HCT116 (cell line): ENCODE data around the gene CLEC16A. TPM values are rescaled to one million over a fixed set of nuclear protein-coding genes. Genes with fewer than 3 reads are reported as not detected.

Source experiments
- ATAC-seq: fragments of 200-7000 bp; cut with Tn5 transposase; 2 replicates; pipeline ENCODE4 v1.9.1; 2020; ENCODE audit warnings: mild to moderate bottlenecking, moderate library complexity
- BruUV-seq: library from RNA; stranded (reverse); fragments of 400-500 nt; replicated peaks from 2 replicates; lab custom pipeline; 2021; lab: Mats Ljungman, UMichigan
- CTCF ChIA-PET: fragments of 300-600 bp; sonication (Branson Sonifier 250); formaldehyde crosslinking; loops from one replicate; lab custom pipeline; 2021; ENCODE audit warnings: antibody characterized with exemption; lab: Charles Lee
- POLR2A ChIA-PET: fragments of 300-600, 350-600 bp; sonication (Branson Sonifier 250); formaldehyde crosslinking; loops from one replicate; lab custom pipeline; 2021; ENCODE audit warnings: antibody characterized with exemption; lab: Charles Lee
- RAD21 ChIA-PET, 2 experiments: fragments of 300-600 bp; sonication (Branson Sonifier 250); formaldehyde crosslinking; loops; one replicate each; lab custom pipeline; 2023; ENCODE audit warnings: low total read pairs in 2 of 2; ENCODE audit not compliant: uncharacterized antibody in 2 of 2, unreplicated experiment in 2 of 2, low non-redundant PET in 1 of 2; lab: Charles Lee
- DNase-seq: peaks from one replicate; pipeline ENCODE4 v3.0.0-alpha.2; 2010; ENCODE audit warnings: low read depth, low spot score
- H2AFZ ChIP-seq: fragments of 200-600 bp; shearing (Covaris generic), sonication (generic); 2 replicates; pipeline ENCODE4 v1.6.1; 2017; ENCODE audit warnings: low read depth, mixed run types, mixed read lengths, antibody characterized with exemption, low read length; ENCODE audit not compliant: poor library complexity, severe bottlenecking
- H3K27ac ChIP-seq: 2 replicates; pipeline ENCODE4 v1.5.1; 2012; ENCODE audit warnings: low read depth, low read length
- H3K27me3 ChIP-seq: fragments of 200-600 bp; sonication (generic); 2 replicates; pipeline ENCODE4 v1.6.1; 2016; ENCODE audit warnings: mixed run types, low read length, mixed read lengths; ENCODE audit not compliant: insufficient read depth
- H3K36me3 ChIP-seq, 2 experiments: fragments of 200-500 bp in 1 of 2; fragments of 200-600 bp in 1 of 2; sonication (Bioruptor generic) in 1 of 2; sonication (generic) in 1 of 2; 2 replicates each; pipeline versions ENCODE4 v1.5.1 to v1.6.1; 2014 to 2016; ENCODE audit warnings: low read length in 2 of 2, inconsistent platforms in 1 of 2, mixed read lengths in 1 of 2, mixed run types in 1 of 2; ENCODE audit not compliant: insufficient read depth in 2 of 2, control insufficient read depth in 1 of 2
- H3K4me1 ChIP-seq, 2 experiments: fragments of 200-600 bp in 1 of 2; sonication (generic) in 1 of 2; 2 replicates each; pipeline versions ENCODE4 v1.5.1 to v1.6.1; 2012 to 2017; ENCODE audit warnings: low read length in 2 of 2, inconsistent platforms in 1 of 2, mild to moderate bottlenecking in 1 of 2, mixed read lengths in 1 of 2, mixed run types in 1 of 2, moderate library complexity in 1 of 2; ENCODE audit not compliant: insufficient read depth in 2 of 2, control insufficient read depth in 1 of 2
- H3K4me2 ChIP-seq: fragments of 200-600 bp; sonication (generic); 2 replicates; pipeline ENCODE4 v1.6.1; 2017; ENCODE audit warnings: mixed run types, low read length, mixed read lengths
- H3K4me3 ChIP-seq, 2 experiments: fragments of 200-600 bp in 1 of 2; sonication (generic) in 1 of 2; replicated peaks in 1 of 2; 2 replicates each; pipeline ENCODE4 v1.5.1; 2011 to 2016; ENCODE audit warnings: low read length in 2 of 2, control low read depth in 1 of 2, low read depth in 1 of 2, mild to moderate bottlenecking in 1 of 2, mixed read lengths in 1 of 2, mixed run types in 1 of 2
- H3K79me2 ChIP-seq: fragments of 200-600 bp; sonication (generic); 2 replicates; pipeline ENCODE4 v1.6.1; 2017; ENCODE audit warnings: mild to moderate bottlenecking, mixed run types, low read length, moderate library complexity, mixed read lengths; ENCODE audit not compliant: insufficient read depth
- H3K9ac ChIP-seq: fragments of 200-600 bp; sonication (generic); 2 replicates; pipeline ENCODE4 v1.6.1; 2016; ENCODE audit warnings: low read length, mixed read lengths
- H3K9me2 ChIP-seq: fragments of 200-600 bp; sonication (generic), shearing (Covaris generic); 2 replicates; pipeline ENCODE4 v1.6.1; 2017; ENCODE audit warnings: mixed run types, mild to moderate bottlenecking, moderate library complexity; ENCODE audit not compliant: insufficient read depth
- H3K9me3 ChIP-seq, 2 experiments: fragments of 200-500 bp in 1 of 2; fragments of 200-600 bp in 1 of 2; sonication (Bioruptor generic) in 1 of 2; sonication (generic) in 1 of 2; 2 replicates each; pipeline ENCODE4 v1.6.1; 2014 to 2017; ENCODE audit warnings: low read length in 2 of 2, mixed read lengths in 2 of 2, inconsistent platforms in 1 of 2, low read depth in 1 of 2, mild to moderate bottlenecking in 1 of 2, mixed run types in 1 of 2, moderate library complexity in 1 of 2; ENCODE audit not compliant: control insufficient read depth in 1 of 2, insufficient read depth in 1 of 2
- H4K20me1 ChIP-seq: fragments of 200-600 bp; sonication (generic), shearing (Covaris generic); 2 replicates; pipeline ENCODE4 v1.6.1; 2017; ENCODE audit warnings: mixed run types, mild to moderate bottlenecking, moderate library complexity; ENCODE audit not compliant: insufficient read depth
- EGR1 ChIP-seq: IDR thresholded peaks from 2 replicates; pipeline ENCODE4 v1.6.1; 2012; ENCODE audit warnings: low read depth
- SIN3A ChIP-seq: IDR thresholded peaks from 2 replicates; pipeline ENCODE4 v1.6.1; 2012; ENCODE audit warnings: low read depth
- SP1 ChIP-seq: IDR thresholded peaks from 2 replicates; pipeline ENCODE4 v1.6.1; 2012; ENCODE audit warnings: low read depth
- intact Hi-C: fragments of 100-400 bp; cut with micrococcal nuclease; formaldehyde crosslinking; loops from 2 replicates; pipeline ENCODE4 v1.10.0; 2022
- total RNA-seq: library from RNA; stranded (reverse); gene quantifications from one replicate; pipeline ENCODE4 v1.2.1, GENCODE V29; 2021; ENCODE audit not compliant: unreplicated experiment
- TF ChIP-seq, protein P1 (sequence below): IDR thresholded peaks from 2 replicates; pipeline ENCODE4 v1.6.1; 2011; ENCODE audit warnings: mild to moderate bottlenecking, low read length, moderate library complexity; ENCODE audit not compliant: insufficient replicate concordance; ENCODE audit errors: extremely low read depth
- TF ChIP-seq, protein P2 (sequence below): IDR thresholded peaks from 2 replicates; pipeline ENCODE4 v1.6.1; 2012

CLEC16A gene
- total RNA-seq, 1 experiment from 2014 or later, result 18.0 TPM

DNA sequence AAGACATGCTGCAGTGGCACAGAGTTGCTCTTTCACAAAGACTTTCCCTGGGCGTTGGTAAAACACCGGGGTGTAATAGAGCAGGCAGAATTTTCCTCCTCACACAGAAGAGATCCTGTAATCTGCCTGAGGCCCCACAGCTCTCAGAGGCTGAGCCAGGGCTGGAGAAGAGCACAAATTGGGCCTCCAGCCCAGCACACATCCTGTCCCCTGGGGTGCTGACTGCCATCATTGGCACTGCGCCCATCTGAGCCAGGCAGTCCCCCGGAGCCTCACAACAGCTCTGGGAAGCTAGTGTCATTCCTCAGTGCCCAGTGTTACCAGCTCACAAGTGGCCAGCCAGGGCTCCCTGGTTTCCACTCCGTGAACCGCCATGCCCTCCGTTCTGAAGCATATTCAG is 192.2 kb downstream of the CLEC16A start:
- H3K27ac ChIP-seq, result no peak overlapping the region; the same call in 1 of the 2 replicates
- intact Hi-C loops, result no loop called here
- BruUV-seq, result no TSS peak
- H3K9me2 ChIP-seq, result no peaks in the 10 kb centered on the region
- RAD21 ChIA-PET, result interaction anchor here in 1 of 2 experiments (0.7 kb wide), 1 partner anchor 119 kb away, joined by 5 read pairs; no protein-coding TSS in a partner anchor
- H2AFZ ChIP-seq, result no peak overlapping the region
- H3K4me1 ChIP-seq, result peaks cover 69 to 88% of the 10 kb centered on the region in 2 experiments
- ATAC-seq, result peak; percentile 29
- no peaks in the 10 kb centered on the region for H3K27me3 ChIP-seq
- POLR2A ChIA-PET, result interaction anchor here (0.9 kb wide), 1 partner anchor 119 kb away, joined by 3 read pairs; the partner anchor contains the start of gene SOCS1
- H3K9ac ChIP-seq, result no peak overlapping the region
- no peaks in the 10 kb centered on the region for H3K79me2 ChIP-seq
- no peaks in the 10 kb centered on the region for H3K36me3 ChIP-seq
- H3K9me3 ChIP-seq, result no peaks in the 10 kb centered on the region
- H4K20me1 ChIP-seq, result no peaks in the 10 kb centered on the region
- CTCF ChIA-PET, result no interaction called here
- TF ChIP-seq SP1 (peak; percentile 13; the same call in 1 of the 2 replicates), SIN3A (no peak)
- TF ChIP-seq, protein P1, sequence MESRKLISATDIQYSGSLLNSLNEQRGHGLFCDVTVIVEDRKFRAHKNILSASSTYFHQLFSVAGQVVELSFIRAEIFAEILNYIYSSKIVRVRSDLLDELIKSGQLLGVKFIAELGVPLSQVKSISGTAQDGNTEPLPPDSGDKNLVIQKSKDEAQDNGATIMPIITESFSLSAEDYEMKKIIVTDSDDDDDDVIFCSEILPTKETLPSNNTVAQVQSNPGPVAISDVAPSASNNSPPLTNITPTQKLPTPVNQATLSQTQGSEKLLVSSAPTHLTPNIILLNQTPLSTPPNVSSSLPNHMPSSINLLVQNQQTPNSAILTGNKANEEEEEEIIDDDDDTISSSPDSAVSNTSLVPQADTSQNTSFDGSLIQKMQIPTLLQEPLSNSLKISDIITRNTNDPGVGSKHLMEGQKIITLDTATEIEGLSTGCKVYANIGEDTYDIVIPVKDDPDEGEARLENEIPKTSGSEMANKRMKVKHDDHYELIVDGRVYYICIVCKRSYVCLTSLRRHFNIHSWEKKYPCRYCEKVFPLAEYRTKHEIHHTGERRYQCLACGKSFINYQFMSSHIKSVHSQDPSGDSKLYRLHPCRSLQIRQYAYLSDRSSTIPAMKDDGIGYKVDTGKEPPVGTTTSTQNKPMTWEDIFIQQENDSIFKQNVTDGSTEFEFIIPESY, result no peak
- TF ChIP-seq, all 23 proteins: peak for 1
- no peak overlapping the region for H3K4me3 ChIP-seq
- DNase-seq, result no peak
- H3K4me2 ChIP-seq, result peak overlapping the region; percentile 66

DNA sequence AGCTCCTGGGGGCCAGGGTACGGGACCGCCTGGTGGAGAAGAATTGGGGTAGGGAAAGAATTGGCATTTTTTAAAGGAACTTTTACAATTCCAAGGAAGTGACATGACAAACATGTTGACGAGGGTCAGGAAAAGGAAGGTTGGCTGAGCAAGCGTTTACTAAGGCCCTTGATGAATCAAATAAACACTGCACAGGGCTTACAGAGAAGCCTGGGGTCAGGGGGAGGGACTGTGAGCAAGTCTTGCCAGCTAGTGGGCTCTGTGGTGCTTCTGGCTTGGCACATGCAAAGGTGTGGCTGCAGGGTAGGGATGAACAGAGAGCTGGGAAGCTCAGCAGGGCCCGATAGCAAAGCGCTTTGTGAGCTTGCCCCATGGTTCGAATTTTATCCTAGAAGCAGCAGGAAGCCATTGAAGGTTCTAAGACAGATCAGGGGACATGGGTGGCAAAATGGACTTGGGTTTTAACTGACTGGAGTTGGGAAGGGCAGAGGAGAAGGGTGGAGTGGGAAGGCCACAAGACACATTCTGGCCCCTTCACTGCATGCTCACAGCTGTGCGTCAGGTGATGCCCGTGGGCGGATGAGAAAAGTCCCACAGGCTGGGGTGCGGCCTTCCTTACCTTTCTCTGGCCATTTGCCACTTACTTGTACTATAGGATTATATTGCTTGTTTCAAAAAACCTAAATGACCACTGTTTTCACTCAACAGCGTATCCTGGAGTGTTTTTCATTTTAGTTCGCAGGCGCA is 193.8 kb downstream of the CLEC16A start:
- intact Hi-C loops, result no loop called here
- Histone ChIP-seq H3K9ac (no peak overlapping the region), H3K9me3 (no peaks in the 10 kb centered on the region), H3K79me2 (no peaks in the 10 kb centered on the region), H3K27ac (no peak overlapping the region; the same call in 1 of the 2 replicates), H3K4me1 (peaks cover 59 to 86% of the 10 kb centered on the region in 2 experiments), H2AFZ (no peak overlapping the region), H3K4me2 (no peak overlapping the region; the same call in 1 of the 2 replicates), H4K20me1 (no peaks in the 10 kb centered on the region), H3K36me3 (no peaks in the 10 kb centered on the region), H3K27me3 (no peaks in the 10 kb centered on the region), H3K4me3 (no peak overlapping the region), H3K9me2 (no peaks in the 10 kb centered on the region)
- ChIA-PET RAD21 (no interaction called here), CTCF (no interaction called here), POLR2A (no interaction called here)
- TF ChIP-seq, protein P2, sequence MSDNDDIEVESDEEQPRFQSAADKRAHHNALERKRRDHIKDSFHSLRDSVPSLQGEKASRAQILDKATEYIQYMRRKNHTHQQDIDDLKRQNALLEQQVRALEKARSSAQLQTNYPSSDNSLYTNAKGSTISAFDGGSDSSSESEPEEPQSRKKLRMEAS, result no peak
- TF ChIP-seq EGR1, result peak; percentile 66
- no peak for DNase-seq
- no TSS peak for BruUV-seq
- ATAC-seq, result no peak
